ENCODE measurements around the gene PAK4. TPM values are rescaled to one million over a fixed set of nuclear protein-coding genes. Genes with fewer than 3 reads are reported as not detected.

Gene PAK4
- total RNA-seq, 1 experiment from 2014 or later, result 63.1 TPM

GRCh38 chr19:39097721-39098120, 27.9 kb upstream of the PAK4 start:
- Histone ChIP-seq H3K14ac (ENCODE audit: insufficient read depth, low read length) (no peak overlapping the region), H3K79me2 (ENCODE audit: insufficient read depth, low read length) (no peaks in the 10 kb centered on the region), H2BK5ac (ENCODE audit: insufficient read length, low read length) (no peak overlapping the region), H3K27ac (ENCODE audit: insufficient read length, low read depth, low read length) (no peak overlapping the region), H4K20me1 (ENCODE audit: control insufficient read depth, insufficient read depth, insufficient read length) (no peaks in the 10 kb centered on the region), H4K8ac (replicated peaks; ENCODE audit: insufficient read length, low read depth, low read length) (no peak overlapping the region), H3K9ac (ENCODE audit: extremely low read depth, insufficient read length, low read length) (no peak overlapping the region), H4K5ac (ENCODE audit: insufficient read length, low read depth, low read length) (no peak overlapping the region), H2BK12ac (ENCODE audit: insufficient read length, low read depth, low read length) (no peak overlapping the region), H3K56ac (ENCODE audit: insufficient read length, low read depth, low read length) (no peak overlapping the region), H3K23me2 (ENCODE audit: insufficient read length, low read depth, low read length, poor library complexity, severe bottlenecking) (peaks cover 2% of the 10 kb centered on the region), H2BK120ac (ENCODE audit: low read depth, low read length, poor library complexity, severe bottlenecking) (no peak overlapping the region), H3K27me3 (ENCODE audit: insufficient read depth, low read length) (no peaks in the 10 kb centered on the region), H3K18ac (ENCODE audit: insufficient read length, low read depth, low read length) (no peak overlapping the region), H2AK5ac (ENCODE audit: insufficient read length, low read length) (no peak overlapping the region), H2AFZ (ENCODE audit: low read length) (no peak overlapping the region), H2BK15ac (ENCODE audit: low read depth, low read length) (no peak overlapping the region), H3K23ac (ENCODE audit: insufficient read length, low read depth, low read length) (no peak overlapping the region), H3K4ac (ENCODE audit: low read depth, low read length) (no peak overlapping the region), H3K4me2 (ENCODE audit: insufficient read depth, insufficient read length, low read length) (no peak overlapping the region), H3K9me3 (ENCODE audit: control insufficient read depth, low read depth, low read length) (no peaks in the 10 kb centered on the region), H3K4me1 (ENCODE audit: insufficient read depth, low read length) (no peaks in the 10 kb centered on the region), H4K91ac (ENCODE audit: insufficient read length, low read depth, low read length) (no peak overlapping the region), H2BK20ac (ENCODE audit: low read depth, low read length, poor library complexity, severe bottlenecking) (no peak overlapping the region), H3K79me1 (ENCODE audit: insufficient read depth, low read depth, low read length, poor library complexity, severe bottlenecking) (no peaks in the 10 kb centered on the region), H3T11ph (ENCODE audit: low read length) (no peak overlapping the region)
- Mint-ChIP-seq H3K4me1 (no peaks in the 10 kb centered on the region), H3K36me3 (ENCODE audit: insufficient read depth in 1 of 3, low read depth in 3 of 3) (no peaks in the 10 kb centered on the region; a peak in 4 of 7 replicates), H3K9me3 (peaks cover 3 to 5% of the 10 kb centered on the region in 2 experiments; a peak in 3 of 5 replicates), H3K27me3 (ENCODE audit: low read depth) (peaks cover 23% of the 10 kb centered on the region), H3K4me3 (no peak overlapping the region), H3K27ac (no peak overlapping the region; a peak in 1 of 7 replicates)
- TF ChIP-seq CTCF (conservative IDR thresholded peaks at IDR 0.05), result no peak
- no peak for DNase-seq
- WGBS (ENCODE audit: extremely low coverage, insufficient read length, low lambda C conversion rate), result no CpG with 5 or more reads among the region's 2 CpGs

Measured in H9 (cell line).